Uterus (tissue), 2 donors: ENCODE results near the gene RALB.

ENCODE experiments used
- POLR2A ChIP-seq, 2 donors: fragments of 450-650 bp; IDR thresholded peaks; one replicate each; pipeline ENCODE4 v1.6.1; 2016; ENCODE audit warnings: antibody characterized with exemption in 2 of 2, mild to moderate bottlenecking in 1 of 2, moderate library complexity in 1 of 2
- TF ChIP-seq, protein P1 (sequence below), 4 experiments: fragments of 200-600 bp in 2 of 4; fragments of 450-650 bp in 2 of 4; sonication (generic) in 2 of 4; IDR thresholded peaks; one replicate each; pipeline ENCODE4 v1.5.1; 2016 to 2019; ENCODE audit warnings: antibody characterized with exemption in 4 of 4, mild to moderate bottlenecking in 2 of 4, moderate library complexity in 1 of 4

GRCh38 chr2:120236791-120237190, 15.9 kb upstream of the RALB start:
- TF ChIP-seq, protein P1, sequence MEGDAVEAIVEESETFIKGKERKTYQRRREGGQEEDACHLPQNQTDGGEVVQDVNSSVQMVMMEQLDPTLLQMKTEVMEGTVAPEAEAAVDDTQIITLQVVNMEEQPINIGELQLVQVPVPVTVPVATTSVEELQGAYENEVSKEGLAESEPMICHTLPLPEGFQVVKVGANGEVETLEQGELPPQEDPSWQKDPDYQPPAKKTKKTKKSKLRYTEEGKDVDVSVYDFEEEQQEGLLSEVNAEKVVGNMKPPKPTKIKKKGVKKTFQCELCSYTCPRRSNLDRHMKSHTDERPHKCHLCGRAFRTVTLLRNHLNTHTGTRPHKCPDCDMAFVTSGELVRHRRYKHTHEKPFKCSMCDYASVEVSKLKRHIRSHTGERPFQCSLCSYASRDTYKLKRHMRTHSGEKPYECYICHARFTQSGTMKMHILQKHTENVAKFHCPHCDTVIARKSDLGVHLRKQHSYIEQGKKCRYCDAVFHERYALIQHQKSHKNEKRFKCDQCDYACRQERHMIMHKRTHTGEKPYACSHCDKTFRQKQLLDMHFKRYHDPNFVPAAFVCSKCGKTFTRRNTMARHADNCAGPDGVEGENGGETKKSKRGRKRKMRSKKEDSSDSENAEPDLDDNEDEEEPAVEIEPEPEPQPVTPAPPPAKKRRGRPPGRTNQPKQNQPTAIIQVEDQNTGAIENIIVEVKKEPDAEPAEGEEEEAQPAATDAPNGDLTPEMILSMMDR (IDR thresholded peaks at IDR 0.05), result no peak
- no peak for TF ChIP-seq POLR2A (IDR thresholded peaks at IDR 0.05)
